ENCODE results near the gene EYS. TPM values are rescaled to one million over a fixed set of nuclear protein-coding genes. Genes with fewer than 3 reads are reported as not detected.

EYS gene
- total RNA-seq, 1 experiment from 2014 or later = not detected

DNA sequence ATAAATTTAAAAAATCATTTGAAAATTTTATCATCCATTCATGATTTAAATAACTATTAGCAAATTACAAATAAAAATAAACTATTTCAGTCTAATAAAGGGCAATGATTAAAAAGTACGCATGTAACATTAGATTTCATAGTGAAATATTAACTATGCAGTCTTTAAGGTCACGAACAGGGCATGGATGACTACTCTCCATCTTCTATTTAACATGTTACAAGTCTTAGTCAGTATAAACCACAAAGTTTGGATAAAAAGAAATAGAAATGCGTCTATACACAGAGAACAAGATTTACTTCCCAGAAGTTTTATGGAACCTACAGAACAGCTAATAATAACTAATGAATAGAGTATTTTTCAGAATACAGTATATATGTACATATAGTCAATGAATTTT, 1016.0 kb downstream of the EYS start:
- no peak for TF ChIP-seq CTCF (IDR thresholded peaks at IDR 0.05; ENCODE audit: insufficient read depth in 1 of 2, low read depth in 1 of 2, low read length in 1 of 2, severe bottlenecking in 1 of 2, unreplicated experiment in 1 of 2)
- H3K4me3 ChIP-seq (ENCODE audit: low read depth, low read length) = no peak overlapping the region
- Mint-ChIP-seq H3K9me3 (ENCODE audit: unreplicated experiment) (peaks cover 1% of the 10 kb centered on the region), H3K4me1 (ENCODE audit: low read depth, unreplicated experiment) (no peaks in the 10 kb centered on the region), H3K27me3 (ENCODE audit: insufficient read depth, unreplicated experiment) (no peaks in the 10 kb centered on the region), H3K4me3 (ENCODE audit: unreplicated experiment) (no peak overlapping the region), H3K36me3 (ENCODE audit: insufficient read depth, unreplicated experiment) (no peaks in the 10 kb centered on the region), H3K27ac (ENCODE audit: unreplicated experiment) (no peak overlapping the region)
- POLR2A ChIA-PET = no interaction called here
- no peak for DNase-seq
- no peaks in the 10 kb centered on the region for H3K27me3 ChIP-seq (replicated peaks; ENCODE audit: control insufficient read depth, insufficient read depth, low read length)
- intact Hi-C loops (cut with micrococcal nuclease; ENCODE audit: unreplicated experiment) = no loop called here
- CTCF ChIA-PET = no interaction called here
- H3K4me1 ChIP-seq = no peaks in the 10 kb centered on the region
- H3K9me3 ChIP-seq = no peaks in the 10 kb centered on the region; the same call in 1 of the 2 replicates
- H3K36me3 ChIP-seq (ENCODE audit: control insufficient read depth, insufficient read depth, low read length) = no peaks in the 10 kb centered on the region
- BruUV-seq (replicated peaks) = no TSS peak

DNA sequence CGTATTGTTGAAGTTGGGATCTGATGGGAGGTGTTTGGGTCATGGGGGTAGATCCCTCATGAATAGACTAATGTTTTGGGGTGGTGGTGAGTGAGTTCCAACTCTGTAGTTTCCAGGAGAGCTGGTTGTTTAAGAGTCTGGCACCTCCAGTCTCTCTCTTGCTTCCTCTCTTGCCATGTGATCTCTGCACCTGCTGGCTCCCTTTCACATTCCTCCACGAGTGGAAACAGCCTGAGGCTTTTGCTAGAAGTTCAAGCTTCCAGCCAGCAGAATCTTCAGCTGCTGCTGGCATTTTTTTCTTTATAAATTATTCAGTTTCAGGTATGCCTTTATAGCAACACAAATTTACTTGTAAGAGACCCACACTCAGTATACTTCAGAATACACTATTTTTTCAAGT, 1021.6 kb downstream of the EYS start:
- DNase-seq = no peak
- Mint-ChIP-seq H3K27ac (ENCODE audit: unreplicated experiment) (no peak overlapping the region), H3K4me1 (ENCODE audit: low read depth, unreplicated experiment) (no peaks in the 10 kb centered on the region), H3K27me3 (ENCODE audit: insufficient read depth, unreplicated experiment) (no peaks in the 10 kb centered on the region), H3K9me3 (ENCODE audit: unreplicated experiment) (no peaks in the 10 kb centered on the region), H3K36me3 (ENCODE audit: insufficient read depth, unreplicated experiment) (no peaks in the 10 kb centered on the region), H3K4me3 (ENCODE audit: unreplicated experiment) (no peak overlapping the region)
- no peaks in the 10 kb centered on the region for H3K27me3 ChIP-seq (replicated peaks; ENCODE audit: control insufficient read depth, insufficient read depth, low read length)
- H3K9me3 ChIP-seq = no peaks in the 10 kb centered on the region
- ChIA-PET CTCF (no interaction called here), POLR2A (no interaction called here)
- no peak overlapping the region for H3K4me3 ChIP-seq (ENCODE audit: low read depth, low read length)
- no peaks in the 10 kb centered on the region for H3K36me3 ChIP-seq (ENCODE audit: control insufficient read depth, insufficient read depth, low read length)
- BruUV-seq (replicated peaks) = no TSS peak
- no peaks in the 10 kb centered on the region for H3K4me1 ChIP-seq
- intact Hi-C loops (cut with micrococcal nuclease; ENCODE audit: unreplicated experiment) = no loop called here
- TF ChIP-seq CTCF (IDR thresholded peaks at IDR 0.05; ENCODE audit: insufficient read depth in 1 of 2, low read depth in 1 of 2, low read length in 1 of 2, severe bottlenecking in 1 of 2, unreplicated experiment in 1 of 2) = no peak

- Mint-ChIP-seq H3K4me3 (ENCODE audit: unreplicated experiment) (no peak overlapping the region), H3K27ac (ENCODE audit: unreplicated experiment) (no peak overlapping the region), H3K36me3 (ENCODE audit: insufficient read depth, unreplicated experiment) (no peaks in the 10 kb centered on the region), H3K9me3 (ENCODE audit: unreplicated experiment) (no peaks in the 10 kb centered on the region), H3K4me1 (ENCODE audit: low read depth, unreplicated experiment) (no peaks in the 10 kb centered on the region), H3K27me3 (ENCODE audit: insufficient read depth, unreplicated experiment) (no peaks in the 10 kb centered on the region)
- Histone ChIP-seq H3K27me3 (replicated peaks; ENCODE audit: control insufficient read depth, insufficient read depth, low read length) (no peaks in the 10 kb centered on the region), H3K4me3 (ENCODE audit: low read depth, low read length) (no peak overlapping the region), H3K9me3 (no peaks in the 10 kb centered on the region), H3K4me1 (no peaks in the 10 kb centered on the region), H3K36me3 (ENCODE audit: control insufficient read depth, insufficient read depth, low read length) (no peaks in the 10 kb centered on the region)
- intact Hi-C loops (cut with micrococcal nuclease; ENCODE audit: unreplicated experiment) = no loop called here
- no peak for TF ChIP-seq CTCF (IDR thresholded peaks at IDR 0.05; ENCODE audit: insufficient read depth in 1 of 2, low read depth in 1 of 2, low read length in 1 of 2, severe bottlenecking in 1 of 2, unreplicated experiment in 1 of 2)
- POLR2A ChIA-PET = no interaction called here
- BruUV-seq (replicated peaks) = no TSS peak
- CTCF ChIA-PET = no interaction called here
- peak in 1 of 2 experiments; percentile 3 for DNase-seq
Observed at GRCh38 chr6:64683682-64684081, 1023.3 kb downstream of the EYS start.

All from Caco-2 (cell line).